Measurements from ENCODE around the gene SFI1. TPM values are rescaled to one million over a fixed set of nuclear protein-coding genes. Genes with fewer than 3 reads are reported as not detected.

Gene SFI1
- total and polyA plus RNA-seq, 2 of the 4 experiments (the other 2 are of a cell fraction): 9.9 to 12.0 TPM

- no peak overlapping the region for H2BK20ac ChIP-seq (ENCODE audit: low read depth, low read length)
- H2AK5ac ChIP-seq (ENCODE audit: low read depth, low read length): no peak overlapping the region
- no peak overlapping the region for H3K14ac ChIP-seq (replicated peaks; ENCODE audit: low read depth, low read length)
- intact Hi-C loops (cut with micrococcal nuclease) (no loop called here), in situ Hi-C loops (cut with MboI; ENCODE audit: low sequenced_read_pairs) (no loop called here), dilution Hi-C loops (cut with HindIII; ENCODE audit: low sequenced_read_pairs, unreplicated experiment) (no loop called here)
- ATAC-seq (ENCODE audit: low read depth) (no peak), DNase-seq (no peak)
- H4K20me1 ChIP-seq (ENCODE audit: insufficient read depth, low read length): peaks cover 2% of the 10 kb centered on the region; the same call in 1 of the 2 replicates
- H4K5ac ChIP-seq (ENCODE audit: low read depth, low read length): no peak overlapping the region
- ChIA-PET POLR2A (ENCODE audit: unreplicated experiment) (interaction anchor here (1.0 kb wide), 1 partner anchor 12 kb away, joined by 3 read pairs; no protein-coding TSS in a partner anchor), CTCF (no interaction called here)
- H3K27me3 ChIP-seq (ENCODE audit: control insufficient read depth, insufficient read depth, low read length): no peaks in the 10 kb centered on the region
- no peak overlapping the region for H3K18ac ChIP-seq (ENCODE audit: low read depth, low read length)
- no peaks in the 10 kb centered on the region for H3K9me3 ChIP-seq (ENCODE audit: control insufficient read depth, insufficient read depth, low read length)
- no peak overlapping the region for H2AK9ac ChIP-seq (replicated peaks; ENCODE audit: low read depth, low read length, poor library complexity)
- no peak for TF ChIP-seq POLR2A (IDR thresholded peaks at IDR 0.05; ENCODE audit: low read depth, low read length)
- H2AFZ ChIP-seq (replicated peaks; ENCODE audit: low read length, poor library complexity): no peak overlapping the region
- no peak overlapping the region for H2BK15ac ChIP-seq (ENCODE audit: low read depth, low read length)
- H4K91ac ChIP-seq (ENCODE audit: insufficient read depth, low read depth, low read length): no peak overlapping the region
- peaks cover 10% of the 10 kb centered on the region for H3K4me1 ChIP-seq (ENCODE audit: control insufficient read depth, insufficient read depth, low read length)
- no peak overlapping the region for H3K27ac ChIP-seq (ENCODE audit: insufficient read depth, low read length)
- H2BK120ac ChIP-seq (ENCODE audit: low read depth, low read length): no peak overlapping the region
- H3K56ac ChIP-seq (ENCODE audit: extremely low read depth, insufficient read depth, low read length): no peak overlapping the region
- no peak overlapping the region for H2BK5ac ChIP-seq (ENCODE audit: low read depth, low read length, poor library complexity, severe bottlenecking)
- no peak overlapping the region for H4K8ac ChIP-seq (ENCODE audit: low read depth in 2 of 2, low read length in 2 of 2)
- H3K4ac ChIP-seq (ENCODE audit: low read depth, low read length): no peak overlapping the region; the same call in 1 of the 2 replicates
- H3K9me1 ChIP-seq (ENCODE audit: insufficient read depth, low read length): peaks cover 3% of the 10 kb centered on the region; the same call in 1 of the 2 replicates
- no peak overlapping the region for H3K4me3 ChIP-seq (ENCODE audit: insufficient read depth, low read depth, low read length)
- no peak overlapping the region for H3K9ac ChIP-seq (ENCODE audit: low read depth, low read length)
- peaks cover 13% of the 10 kb centered on the region for H3K36me3 ChIP-seq (ENCODE audit: control insufficient read depth, insufficient read depth, low read length)
- H3K79me1 ChIP-seq (ENCODE audit: low read depth in 1 of 2, low read length in 2 of 2): no peaks in the 10 kb centered on the region
- no peak overlapping the region for H3K4me2 ChIP-seq (ENCODE audit: low read depth, low read length)
- BruUV-seq (replicated peaks): no TSS peak
- no peak overlapping the region for H3K23ac ChIP-seq (ENCODE audit: low read depth, low read length)
- no CpG with 5 or more reads among the region's 12 CpGs for WGBS, 2 experiments (ENCODE audit: extremely low coverage in 2 of 2, insufficient read length in 1 of 2)
Measured at GRCh38 chr22:31612891-31613285, 116.6 kb downstream of the SFI1 start.

All from IMR-90 (cell line).